Measurements from ENCODE around the gene COA1.

- TF ChIP-seq EZH2phosphoT487 (IDR thresholded peaks at IDR 0.05; ENCODE audit: insufficient read depth, low read depth) (no peak), EZH2 (IDR thresholded peaks at IDR 0.05; ENCODE audit: insufficient read depth, poor library complexity, severe bottlenecking) (no peak)
Measured at GRCh38 chr7:43764807-43765491, 35.6 kb upstream of the COA1 start.
